Keratinocyte (primary cell): ENCODE measurements around the gene SPPL3.
"Not testable (repeated sequence)": the region's sequence is repeated elsewhere in the genome, so short reads cannot be mapped to it uniquely, and the experiment has no call there.

Source experiments
- EZH2 ChIP-seq: IDR thresholded peaks from one replicate; pipeline ENCODE4 v1.6.1; 2012; ENCODE audit warnings: inconsistent platforms, mild to moderate bottlenecking, low read length, moderate library complexity
- TF ChIP-seq, protein P1 (sequence below), 3 experiments: IDR thresholded peaks in 1 of 3; conservative IDR thresholded peaks in 1 of 3; optimal IDR thresholded peaks in 1 of 3; 2 replicates in 2 of 3; 3 replicates in 1 of 3; pipeline versions ENCODE3 to v1.5.1; 2011; ENCODE audit warnings: low read length in 3 of 3, mild to moderate bottlenecking in 3 of 3, moderate library complexity in 2 of 3, control low read depth in 1 of 3, inconsistent platforms in 1 of 3; ENCODE audit not compliant: insufficient read depth in 2 of 3; ENCODE audit errors: extremely low read depth in 1 of 3

- TF ChIP-seq, protein P1, sequence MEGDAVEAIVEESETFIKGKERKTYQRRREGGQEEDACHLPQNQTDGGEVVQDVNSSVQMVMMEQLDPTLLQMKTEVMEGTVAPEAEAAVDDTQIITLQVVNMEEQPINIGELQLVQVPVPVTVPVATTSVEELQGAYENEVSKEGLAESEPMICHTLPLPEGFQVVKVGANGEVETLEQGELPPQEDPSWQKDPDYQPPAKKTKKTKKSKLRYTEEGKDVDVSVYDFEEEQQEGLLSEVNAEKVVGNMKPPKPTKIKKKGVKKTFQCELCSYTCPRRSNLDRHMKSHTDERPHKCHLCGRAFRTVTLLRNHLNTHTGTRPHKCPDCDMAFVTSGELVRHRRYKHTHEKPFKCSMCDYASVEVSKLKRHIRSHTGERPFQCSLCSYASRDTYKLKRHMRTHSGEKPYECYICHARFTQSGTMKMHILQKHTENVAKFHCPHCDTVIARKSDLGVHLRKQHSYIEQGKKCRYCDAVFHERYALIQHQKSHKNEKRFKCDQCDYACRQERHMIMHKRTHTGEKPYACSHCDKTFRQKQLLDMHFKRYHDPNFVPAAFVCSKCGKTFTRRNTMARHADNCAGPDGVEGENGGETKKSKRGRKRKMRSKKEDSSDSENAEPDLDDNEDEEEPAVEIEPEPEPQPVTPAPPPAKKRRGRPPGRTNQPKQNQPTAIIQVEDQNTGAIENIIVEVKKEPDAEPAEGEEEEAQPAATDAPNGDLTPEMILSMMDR (optimal IDR thresholded peaks at IDR 0.05 in 1 of 3, IDR thresholded peaks at IDR 0.05 in 1 of 3, conservative IDR thresholded peaks at IDR 0.05 in 1 of 3; ENCODE audit: extremely low read depth in 1 of 3, insufficient read depth in 2 of 3, low read length in 3 of 3) = not testable (repeated sequence)
- not testable (repeated sequence) for TF ChIP-seq EZH2
Measured at GRCh38 chr12:120792456-120792855, 111.7 kb downstream of the SPPL3 start.
